ENCODE measurements around the gene PTDSS2. TPM values are rescaled to one million over a fixed set of nuclear protein-coding genes. Genes with fewer than 3 reads are reported as not detected.
A peak's percentile ranks its signal among the peaks of the same experiment; 100 is the strongest.

The PTDSS2 gene
- total and polyA plus RNA-seq, 9 of the 15 experiments (the other 6 are each of a cell fraction or from before 2014, with no cell fraction given), result 0.45 to 53.9 (median 17.2) TPM

GRCh38 chr11:504053-504993, 54.2 kb downstream of the PTDSS2 start (continued):
- TF ChIP-seq PATZ1 (CRISPR knock-in tag; IDR thresholded peaks at IDR 0.05; ENCODE audit: borderline replicate concordance) (no peak), ZBTB40 (IDR thresholded peaks at IDR 0.05) (no peak), ZBTB40 (CRISPR knock-in tag; IDR thresholded peaks at IDR 0.05) (no peak), ELF2 (CRISPR knock-in tag; IDR thresholded peaks at IDR 0.05) (0 out of 2 replicates have a peak, but pooled peaks have one; percentile 50), GTF2E2 (tag; IDR thresholded peaks at IDR 0.05) (0 out of 2 replicates have a peak, but pooled peaks have one; percentile 13), CCNT2 (IDR thresholded peaks at IDR 0.05; ENCODE audit: borderline replicate concordance, extremely low read depth, insufficient read length, low read depth, low read length) (peak; percentile 63), RBM22 (IDR thresholded peaks at IDR 0.05; ENCODE audit: low read depth, low read length, poor library complexity, severe bottlenecking) (peak; percentile 56), ZBTB1 (CRISPR knock-in tag; IDR thresholded peaks at IDR 0.05; ENCODE audit: borderline replicate concordance, low read depth) (0 out of 2 replicates have a peak, but pooled peaks have one; percentile 64), ZNF696 (CRISPR knock-in tag; conservative IDR thresholded peaks at IDR 0.05) (no peak), ZKSCAN1 (IDR thresholded peaks at IDR 0.05; ENCODE audit: low read depth, low read length) (no peak), ZNF79 (CRISPR knock-in tag; IDR thresholded peaks at IDR 0.05; ENCODE audit: low read depth) (no peak), MXI1 (IDR thresholded peaks at IDR 0.05; ENCODE audit: low read depth, low read length) (peak; percentile 19; the same call in 1 of the 2 replicates), HMG20B (CRISPR knock-in tag; IDR thresholded peaks at IDR 0.05) (no peak), ZNF143 (CRISPR knock-in tag; IDR thresholded peaks at IDR 0.05) (no peak)
